GM20000 (cell line): ENCODE results near the gene TPP1.

ENCODE experiments used
- DNase-seq: peaks from one replicate; pipeline ENCODE4 v3.0.0; 2012; ENCODE audit warnings: low spot score
- TF ChIP-seq, protein P1 (sequence below): IDR thresholded peaks from 2 replicates; pipeline ENCODE4 v1.5.1; 2012; ENCODE audit warnings: mild to moderate bottlenecking, control low read depth; ENCODE audit errors: extremely low read depth, missing control alignments

The TPP1 gene

DNA sequence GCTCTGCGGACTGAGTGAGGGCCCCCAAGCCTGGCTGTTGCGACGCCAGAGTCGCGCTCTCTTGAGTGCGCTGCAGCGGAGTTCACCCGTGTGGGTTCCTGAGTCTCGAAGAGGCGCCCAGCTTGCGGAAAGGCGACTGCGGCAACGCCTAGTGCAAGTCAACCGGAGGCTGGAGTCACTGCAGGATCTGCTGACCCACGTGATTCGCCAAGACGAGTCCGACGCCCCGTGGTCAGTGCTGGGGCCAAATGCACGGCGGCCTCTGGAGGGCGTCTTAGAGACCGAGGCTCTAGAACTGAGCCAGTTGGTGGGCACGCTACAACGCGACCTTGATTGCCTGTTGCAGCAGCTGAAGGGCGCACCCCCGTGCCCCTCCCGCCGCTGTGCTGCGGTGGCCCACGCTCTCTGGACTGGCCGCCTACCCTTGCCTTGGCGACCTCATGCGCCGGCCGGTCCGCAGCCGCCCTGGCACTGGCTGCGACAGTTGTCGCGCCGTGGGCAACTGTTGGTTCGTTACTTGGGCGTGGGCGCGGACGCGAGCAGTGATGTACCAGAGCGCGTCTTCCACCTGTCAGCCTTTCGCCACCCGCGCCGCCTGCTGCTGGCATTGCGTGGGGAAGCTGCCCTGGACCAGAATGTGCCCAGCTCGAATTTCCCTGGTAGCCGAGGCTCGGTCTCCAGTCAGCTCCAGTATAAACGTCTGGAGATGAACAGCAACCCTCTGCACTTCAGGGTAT, 48.4 kb downstream of the TPP1 start:
- no peak for DNase-seq
- TF ChIP-seq, protein P1, sequence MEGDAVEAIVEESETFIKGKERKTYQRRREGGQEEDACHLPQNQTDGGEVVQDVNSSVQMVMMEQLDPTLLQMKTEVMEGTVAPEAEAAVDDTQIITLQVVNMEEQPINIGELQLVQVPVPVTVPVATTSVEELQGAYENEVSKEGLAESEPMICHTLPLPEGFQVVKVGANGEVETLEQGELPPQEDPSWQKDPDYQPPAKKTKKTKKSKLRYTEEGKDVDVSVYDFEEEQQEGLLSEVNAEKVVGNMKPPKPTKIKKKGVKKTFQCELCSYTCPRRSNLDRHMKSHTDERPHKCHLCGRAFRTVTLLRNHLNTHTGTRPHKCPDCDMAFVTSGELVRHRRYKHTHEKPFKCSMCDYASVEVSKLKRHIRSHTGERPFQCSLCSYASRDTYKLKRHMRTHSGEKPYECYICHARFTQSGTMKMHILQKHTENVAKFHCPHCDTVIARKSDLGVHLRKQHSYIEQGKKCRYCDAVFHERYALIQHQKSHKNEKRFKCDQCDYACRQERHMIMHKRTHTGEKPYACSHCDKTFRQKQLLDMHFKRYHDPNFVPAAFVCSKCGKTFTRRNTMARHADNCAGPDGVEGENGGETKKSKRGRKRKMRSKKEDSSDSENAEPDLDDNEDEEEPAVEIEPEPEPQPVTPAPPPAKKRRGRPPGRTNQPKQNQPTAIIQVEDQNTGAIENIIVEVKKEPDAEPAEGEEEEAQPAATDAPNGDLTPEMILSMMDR, result no peak

DNA sequence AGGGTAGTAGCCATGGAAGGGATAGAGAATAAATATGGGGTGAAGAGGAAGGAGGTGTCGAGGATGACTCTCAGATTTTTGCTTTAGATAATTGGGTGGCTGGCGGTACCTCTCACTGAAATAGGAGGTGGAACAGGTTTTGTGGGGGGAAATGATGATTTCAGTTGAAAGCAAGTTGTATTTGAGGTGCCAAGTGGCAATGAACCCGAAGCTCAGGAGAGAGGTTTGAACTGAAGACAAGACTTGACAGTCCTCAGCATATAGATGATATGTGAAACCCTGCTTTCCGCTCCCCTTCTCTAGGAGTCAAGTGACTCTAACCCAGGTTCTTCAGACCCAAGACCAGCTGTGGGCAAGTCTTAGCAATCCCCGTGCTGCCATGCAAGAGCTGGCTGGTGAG, 49.5 kb downstream of the TPP1 start:
- TF ChIP-seq, protein P1, result no peak
- no peak for DNase-seq

DNA sequence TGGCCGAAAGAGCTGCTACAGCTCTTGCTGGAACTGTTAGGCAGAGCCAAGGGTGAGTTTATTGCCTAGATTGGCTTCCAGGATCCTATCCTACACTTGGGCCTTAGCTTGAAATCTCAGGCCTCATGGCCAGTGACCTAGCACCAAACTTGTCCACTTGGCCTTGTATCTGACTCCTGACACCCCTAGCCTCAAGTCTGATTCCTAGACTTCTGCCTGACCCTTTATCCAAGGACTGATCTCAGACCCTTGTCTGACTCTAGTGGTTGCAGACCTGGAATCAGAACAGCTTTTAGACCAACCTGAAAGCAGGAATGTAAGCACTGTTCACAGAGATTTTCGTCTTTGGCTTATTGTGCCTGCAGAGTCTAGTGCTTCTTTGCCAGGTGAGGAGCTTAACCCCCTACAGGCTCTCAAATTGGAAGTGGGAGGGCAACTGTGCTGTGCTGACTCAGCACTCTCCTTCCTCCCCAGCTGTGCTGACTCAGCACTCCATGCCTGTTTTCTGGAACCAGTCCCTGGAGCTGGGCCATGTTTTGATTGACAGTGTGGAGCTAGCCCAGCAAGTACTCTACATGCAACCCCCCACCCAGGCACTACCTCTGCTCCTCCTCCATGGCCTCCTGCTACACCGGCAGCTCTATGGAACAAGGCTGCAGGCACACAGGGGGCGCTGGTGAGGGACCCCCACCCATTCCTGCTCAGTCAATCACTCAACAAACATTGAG, 50.9 kb downstream of the TPP1 start:
- TF ChIP-seq, protein P1, result no peak
- no peak for DNase-seq

DNA sequence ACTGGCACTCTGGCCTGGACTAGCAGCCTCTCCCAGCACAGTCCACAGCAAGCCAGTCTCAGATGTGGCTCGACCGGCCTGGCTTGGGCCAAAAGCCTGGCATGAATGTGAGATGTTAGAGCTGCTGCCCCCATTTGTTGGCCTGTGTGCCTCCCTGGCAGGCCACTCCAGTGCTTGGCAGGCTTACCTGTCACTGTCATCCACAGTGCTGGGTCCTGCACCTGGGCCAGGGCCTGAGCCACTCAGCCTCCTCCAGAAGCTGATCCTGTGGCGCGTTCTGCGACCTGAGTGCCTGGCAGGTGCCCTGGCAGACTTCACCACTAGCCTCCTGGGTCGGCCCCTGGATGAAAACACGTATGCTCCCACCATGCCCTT, 51.9 kb downstream of the TPP1 start:
- no peak for DNase-seq

DNA sequence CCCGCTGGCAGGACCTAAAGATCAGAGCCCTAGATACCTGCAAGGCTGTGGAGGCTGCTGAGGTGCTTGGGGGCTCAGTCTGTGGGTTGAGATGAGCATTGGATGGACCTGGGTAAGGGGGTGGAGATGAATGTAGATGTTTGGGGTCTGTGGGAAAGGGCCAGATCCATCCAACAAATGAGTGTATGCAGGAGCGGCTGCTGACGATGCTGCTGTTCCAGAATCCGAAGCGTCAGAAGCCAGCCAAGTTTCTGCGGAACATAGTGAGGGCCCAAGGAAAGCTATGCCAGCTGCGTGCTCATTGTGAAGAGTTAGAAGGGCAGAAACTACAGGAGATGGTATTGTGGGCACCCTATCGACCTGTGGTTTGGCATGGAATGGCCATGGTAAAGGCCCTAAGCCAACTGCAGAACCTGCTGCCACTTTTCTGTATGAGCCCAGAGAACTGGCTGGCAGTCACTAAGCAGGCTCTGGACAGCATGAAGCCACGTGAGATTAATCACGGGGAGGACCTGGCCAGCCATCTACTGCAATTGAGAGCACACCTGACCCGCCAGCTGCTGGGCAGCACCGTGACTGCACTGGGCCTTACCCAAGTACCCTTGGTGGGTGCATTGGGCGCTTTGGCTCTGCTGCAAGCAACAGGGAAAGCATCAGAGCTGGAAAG, 52.4 kb downstream of the TPP1 start:
- DNase-seq, result no peak
- TF ChIP-seq, protein P1, result no peak

More for the DNA sequence above, 51.9 kb downstream of the TPP1 start:
- TF ChIP-seq, protein P1, result no peak

DNA sequence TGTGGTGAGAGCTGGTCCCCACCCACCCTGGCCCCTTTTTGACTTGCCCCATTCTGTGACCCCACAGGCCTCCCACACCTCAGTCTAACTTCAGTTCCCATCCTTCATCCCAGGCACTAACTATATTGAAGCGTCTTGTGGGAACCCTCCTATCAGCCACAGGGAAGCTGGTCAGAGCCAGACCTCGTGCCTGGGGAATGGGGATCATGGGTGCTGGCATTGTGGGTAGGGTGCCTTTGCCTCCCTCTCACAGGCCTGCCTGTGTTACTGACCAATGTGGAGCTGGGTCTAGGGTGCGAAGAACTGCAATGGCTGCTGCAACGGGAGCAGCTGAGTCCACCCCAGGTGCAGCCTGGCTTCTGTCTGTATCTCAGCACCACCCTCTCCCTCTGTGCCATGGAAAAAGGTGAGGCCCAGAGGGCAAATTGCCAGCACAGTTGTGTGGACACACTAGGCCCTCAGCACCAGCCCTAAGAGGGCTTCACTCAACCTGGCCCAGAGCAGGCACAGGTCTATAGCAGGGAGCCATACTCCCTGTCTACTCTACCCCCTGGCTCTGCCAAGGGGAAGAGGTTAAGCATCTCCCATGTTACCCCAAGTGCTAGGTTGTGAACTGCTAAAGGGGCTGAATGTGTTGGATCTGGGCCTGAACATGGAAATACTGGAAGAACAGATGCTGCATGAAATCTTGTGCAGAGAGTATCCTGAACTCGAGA, 53.1 kb downstream of the TPP1 start:
- DNase-seq, result no peak

More for the DNA sequence above, 53.1 kb downstream of the TPP1 start:
- TF ChIP-seq, protein P1, result no peak
